ENCODE data around the gene GINS2.

GRCh38 chr16:85708338-85708737, 19.6 kb upstream of the GINS2 start:
- no peak for TF ChIP-seq CTCF (conservative IDR thresholded peaks at IDR 0.05; ENCODE audit: low read depth, low read length)
- TF ChIP-seq POLR2A (IDR thresholded peaks at IDR 0.05; ENCODE audit: low read depth, low read length), result no peak
- no peak for TF ChIP-seq RFX5 (IDR thresholded peaks at IDR 0.05; ENCODE audit: low read depth, low read length)
- TF ChIP-seq ELK1 (IDR thresholded peaks at IDR 0.05; ENCODE audit: borderline replicate concordance, low read depth, low read length), result no peak
- no peak for TF ChIP-seq CEBPB (IDR thresholded peaks at IDR 0.05; ENCODE audit: low read depth, low read length)
- TF ChIP-seq RAD21 (IDR thresholded peaks at IDR 0.05; ENCODE audit: low read length), result no peak
- TF ChIP-seq BHLHE40 (IDR thresholded peaks at IDR 0.05; ENCODE audit: low read depth, low read length), result no peak
- TF ChIP-seq, protein P1, sequence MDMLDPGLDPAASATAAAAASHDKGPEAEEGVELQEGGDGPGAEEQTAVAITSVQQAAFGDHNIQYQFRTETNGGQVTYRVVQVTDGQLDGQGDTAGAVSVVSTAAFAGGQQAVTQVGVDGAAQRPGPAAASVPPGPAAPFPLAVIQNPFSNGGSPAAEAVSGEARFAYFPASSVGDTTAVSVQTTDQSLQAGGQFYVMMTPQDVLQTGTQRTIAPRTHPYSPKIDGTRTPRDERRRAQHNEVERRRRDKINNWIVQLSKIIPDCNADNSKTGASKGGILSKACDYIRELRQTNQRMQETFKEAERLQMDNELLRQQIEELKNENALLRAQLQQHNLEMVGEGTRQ (IDR thresholded peaks at IDR 0.05; ENCODE audit: low read depth, low read length), result no peak
- TF ChIP-seq SMC3 (IDR thresholded peaks at IDR 0.05; ENCODE audit: low read depth, low read length), result no peak
- TF ChIP-seq CHD1 (IDR thresholded peaks at IDR 0.05; ENCODE audit: low read depth, low read length), result no peak
